Uterus (tissue), 4 donors: ENCODE results near the gene RENBP. TPM values are rescaled to one million over a fixed set of nuclear protein-coding genes. Genes with fewer than 3 reads are reported as not detected.
A peak's percentile ranks its signal among the peaks of the same experiment; 100 is the strongest.

Experiments used
- DNase-seq, 2 donors: peaks; one replicate each; pipeline ENCODE4 v3.0.0-alpha.2; 2019 to 2020
- H3K27ac ChIP-seq, 2 donors: fragments of 200-600 bp; sonication (generic); 1 replicate in 1 of 2; 2 replicates in 1 of 2; pipeline ENCODE4 v1.5.1; 2016 to 2018
- H3K27me3 ChIP-seq, 2 donors: fragments of 200-600 bp; sonication (generic); one replicate each; pipeline ENCODE4 v1.5.1; 2018 to 2019; ENCODE audit warnings: control low read depth in 1 of 2
- H3K36me3 ChIP-seq, 2 donors: fragments of 200-600 bp; sonication (generic); one replicate each; pipeline ENCODE4 v1.5.1; 2019; ENCODE audit warnings: control low read depth in 1 of 2
- H3K4me1 ChIP-seq, 2 donors: fragments of 200-600 bp; sonication (generic); one replicate each; pipeline ENCODE4 v1.5.1; 2018 to 2019; ENCODE audit warnings: control low read depth in 1 of 2
- H3K4me3 ChIP-seq, 2 donors: fragments of 200-600 bp; sonication (generic); 1 replicate in 1 of 2; 2 replicates in 1 of 2; pipeline ENCODE4 v1.5.1; 2018 to 2019; ENCODE audit warnings: mild to moderate bottlenecking in 1 of 2
- H3K9me3 ChIP-seq, 2 donors: fragments of 200-600 bp; sonication (generic); one replicate each; pipeline ENCODE4 v1.5.1; 2019; ENCODE audit warnings: control low read depth in 1 of 2
- CTCF ChIP-seq, 4 experiments: fragments of 200-600 bp in 2 of 4; fragments of 450-650 bp in 2 of 4; sonication (generic) in 2 of 4; IDR thresholded peaks; one replicate each; pipeline ENCODE4 v1.5.1; 2016 to 2019; ENCODE audit warnings: antibody characterized with exemption in 4 of 4, mild to moderate bottlenecking in 2 of 4, moderate library complexity in 1 of 4
- POLR2A ChIP-seq, 2 donors: fragments of 450-650 bp; IDR thresholded peaks; one replicate each; pipeline ENCODE4 v1.6.1; 2016; ENCODE audit warnings: antibody characterized with exemption in 2 of 2, mild to moderate bottlenecking in 1 of 2, moderate library complexity in 1 of 2
- intact Hi-C: fragments of 100-400 bp; cut with DNase I; formaldehyde crosslinking; loops from one replicate; pipeline ENCODE4 v1.15.1; 2023; ENCODE audit warnings: low total_unique reads
- total RNA-seq, 4 donors: library from RNA; depleted of rRNA in 3 of 4; stranded (reverse); fragments of >200 nt in 3 of 4; gene quantifications; one replicate each; pipeline versions ENCODE4 v1.1.0 to v1.2.4, GENCODE V29; 2014 to 2023
- donor health status: DM: yes; HTN: yes; CAD: no.

RENBP gene
- total RNA-seq, 4 donors from 2014 or later: 0.77 to 5.9 (median 2.6) TPM

GRCh38 chrX:153957224-153957623, 12.8 kb upstream of the RENBP start:
- H3K4me3 ChIP-seq: no peak overlapping the region
- intact Hi-C loops: no loop called here
- TF ChIP-seq POLR2A (IDR thresholded peaks at IDR 0.05) (no peak), CTCF (IDR thresholded peaks at IDR 0.05) (no peak)
- H3K36me3 ChIP-seq: no peaks in the 10 kb centered on the region
- no peaks in the 10 kb centered on the region for H3K4me1 ChIP-seq
- no peak for DNase-seq
- H3K9me3 ChIP-seq: no peaks in the 10 kb centered on the region
- no peak overlapping the region for H3K27ac ChIP-seq
- H3K27me3 ChIP-seq: no peaks in the 10 kb centered on the region

DNA sequence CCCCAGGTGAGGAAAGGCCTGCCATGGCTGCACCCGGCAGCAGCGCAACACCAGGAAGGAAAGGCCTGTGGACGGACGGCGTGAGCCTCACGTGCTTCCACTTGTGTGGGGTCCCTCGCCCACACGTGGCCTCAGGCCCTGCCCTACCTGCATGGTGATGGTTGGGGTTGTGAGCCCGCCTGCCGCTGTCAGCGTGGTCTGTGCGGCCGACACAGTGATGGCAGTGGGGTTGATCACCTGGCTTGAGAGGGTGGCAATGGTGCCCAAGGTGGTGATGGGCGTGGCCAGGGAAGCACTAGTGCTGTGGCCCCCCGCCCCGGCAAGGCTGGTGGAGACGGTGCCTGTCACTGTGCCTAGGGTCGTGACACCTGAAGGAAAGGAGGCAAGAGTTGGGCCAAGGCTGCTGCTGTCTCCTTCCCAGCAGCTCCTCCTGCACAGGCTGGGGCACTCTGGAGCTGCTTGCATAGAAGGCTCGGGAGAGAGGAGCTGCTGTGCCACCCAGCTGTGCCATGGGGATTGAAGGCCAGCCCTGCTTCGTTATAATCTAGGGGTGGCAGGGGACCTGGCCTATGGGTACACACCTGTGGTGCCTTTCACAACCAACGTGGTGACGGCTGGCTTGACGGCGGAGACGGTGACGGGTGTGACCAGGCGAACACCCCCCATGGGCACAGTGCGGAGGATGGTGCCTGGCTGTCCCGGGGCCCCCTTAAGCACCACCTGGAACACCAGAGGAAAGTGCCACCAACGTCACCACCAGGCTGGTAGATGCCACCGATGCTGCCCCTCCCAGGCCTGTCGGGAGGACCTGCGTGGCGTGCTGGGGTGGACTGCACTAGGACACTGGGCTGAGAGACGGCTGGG, 11.8 kb upstream of the RENBP start:
- DNase-seq: no peak
- no peaks in the 10 kb centered on the region for H3K36me3 ChIP-seq
- no peaks in the 10 kb centered on the region for H3K27me3 ChIP-seq
- no peak overlapping the region for H3K4me3 ChIP-seq
- H3K9me3 ChIP-seq: no peaks in the 10 kb centered on the region
- H3K27ac ChIP-seq: no peak overlapping the region
- H3K4me1 ChIP-seq: no peaks in the 10 kb centered on the region
- TF ChIP-seq POLR2A (IDR thresholded peaks at IDR 0.05) (no peak), CTCF (IDR thresholded peaks at IDR 0.05) (no peak)
- intact Hi-C loops: no loop called here

DNA sequence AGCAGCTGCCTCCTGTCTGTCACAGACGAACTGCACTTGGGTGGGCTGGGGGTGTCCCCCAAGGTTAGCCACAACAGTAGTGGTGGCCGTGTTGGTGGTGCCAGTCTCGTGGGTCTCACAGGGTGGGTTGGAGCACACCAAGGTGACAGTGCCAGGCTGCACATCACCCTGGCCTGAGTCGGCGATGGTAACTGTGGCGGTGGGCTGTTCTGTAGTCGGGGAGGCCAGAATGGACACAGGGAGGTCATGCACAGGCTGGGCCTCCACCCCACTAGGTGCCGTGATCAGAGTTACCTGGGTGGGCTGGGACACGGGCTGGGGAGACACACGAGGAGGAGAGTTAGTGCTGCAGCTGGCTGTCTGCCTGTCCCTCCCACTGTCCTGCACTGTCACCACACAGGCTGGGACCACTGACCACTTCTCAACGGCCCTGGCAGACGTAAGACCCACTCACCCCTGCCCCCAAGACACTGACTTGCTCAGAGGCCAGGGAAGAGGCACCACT, 10.8 kb upstream of the RENBP start:
- Histone ChIP-seq H3K4me1 (no peaks in the 10 kb centered on the region), H3K27me3 (no peaks in the 10 kb centered on the region), H3K9me3 (no peaks in the 10 kb centered on the region), H3K4me3 (no peak overlapping the region), H3K27ac (no peak overlapping the region), H3K36me3 (no peaks in the 10 kb centered on the region)
- TF ChIP-seq POLR2A (IDR thresholded peaks at IDR 0.05): no peak
- TF ChIP-seq CTCF (IDR thresholded peaks at IDR 0.05): no peak
- intact Hi-C loops: no loop called here
- DNase-seq: no peak

DNA sequence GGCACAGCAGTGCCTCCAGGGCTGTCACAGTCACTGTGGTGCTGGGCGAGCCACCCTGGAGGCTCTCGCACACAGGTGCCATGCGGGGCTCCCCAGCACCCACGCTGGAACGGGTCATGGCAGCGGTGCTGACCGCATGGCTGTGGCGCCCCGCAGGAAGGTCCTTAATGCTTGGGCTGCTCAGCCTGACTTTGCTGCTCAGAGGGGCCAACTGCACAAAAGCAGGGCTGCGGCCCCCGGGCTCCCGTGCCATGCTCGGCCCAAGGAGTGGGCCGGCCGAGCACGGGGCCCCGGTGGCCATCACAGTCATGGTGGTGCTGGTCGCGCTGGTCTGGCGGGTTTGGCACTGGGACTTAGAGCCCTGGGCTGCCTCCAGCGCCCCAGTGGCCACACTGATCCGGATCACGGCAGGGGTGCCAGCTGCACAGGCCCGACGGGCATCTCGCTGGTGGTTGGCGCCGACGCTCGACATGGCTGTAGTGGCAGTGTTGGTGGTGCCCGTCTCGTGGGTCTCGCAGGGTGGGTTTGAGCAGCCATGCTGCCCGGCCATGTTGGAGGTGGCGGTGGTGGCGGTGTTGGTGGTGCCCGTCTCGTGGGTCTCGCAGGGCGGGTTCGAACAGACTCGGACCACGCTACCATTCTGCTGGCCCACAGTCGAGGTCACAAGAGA, 10.2 kb upstream of the RENBP start:
- H3K27me3 ChIP-seq: no peaks in the 10 kb centered on the region
- TF ChIP-seq CTCF (IDR thresholded peaks at IDR 0.05) (no peak), POLR2A (IDR thresholded peaks at IDR 0.05) (no peak)
- no peaks in the 10 kb centered on the region for H3K36me3 ChIP-seq
- no peaks in the 10 kb centered on the region for H3K9me3 ChIP-seq
- H3K4me3 ChIP-seq: no peak overlapping the region
- H3K27ac ChIP-seq: peak overlapping the region; percentile 79 to 88
- DNase-seq: no peak
- no peaks in the 10 kb centered on the region for H3K4me1 ChIP-seq
- intact Hi-C loops: loop anchor here (5.0 kb wide), 1 partner anchor 192 kb away; the partner anchor contains the start of gene PLXNB3
